Suprapubic skin (tissue), 4 donors: ENCODE measurements around the gene TRIAP1. TPM values are rescaled to one million over a fixed set of nuclear protein-coding genes. Genes with fewer than 3 reads are reported as not detected.

Experiments
- DNase-seq, 2 donors: peaks; one replicate each; pipeline ENCODE4 v3.0.0-alpha.2; 2019; ENCODE audit warnings: low spot score in 2 of 2
- H3K27ac ChIP-seq: fragments of 200-600 bp; sonication (generic); one replicate; pipeline ENCODE4 v1.5.1; 2019
- H3K27me3 ChIP-seq: fragments of 200-600 bp; sonication (generic); one replicate; pipeline ENCODE4 v1.5.1; 2019
- H3K36me3 ChIP-seq: fragments of 200-600 bp; sonication (generic); one replicate; pipeline ENCODE4 v1.5.1; 2019
- H3K4me1 ChIP-seq: fragments of 200-600 bp; sonication (generic); one replicate; pipeline ENCODE4 v1.5.1; 2019
- H3K4me3 ChIP-seq: fragments of 200-600 bp; sonication (generic); one replicate; pipeline ENCODE4 v1.5.1; 2019; ENCODE audit warnings: mild to moderate bottlenecking
- H3K9me3 ChIP-seq: fragments of 200-600 bp; sonication (generic); one replicate; pipeline ENCODE4 v1.5.1; 2019
- CTCF ChIP-seq, 2 donors: fragments of 200-600 bp in 1 of 2; fragments of 450-650 bp in 1 of 2; sonication (generic) in 1 of 2; IDR thresholded peaks; one replicate each; pipeline ENCODE4 v1.5.1; 2016 to 2019; ENCODE audit warnings: antibody characterized with exemption in 2 of 2, mild to moderate bottlenecking in 1 of 2, moderate library complexity in 1 of 2
- EP300 ChIP-seq: sonication (generic); formaldehyde crosslinking; IDR thresholded peaks from one replicate; pipeline ENCODE4 v1.6.1; 2017; ENCODE audit warnings: antibody characterized with exemption
- POLR2A ChIP-seq, 2 donors: fragments of 450-650 bp; IDR thresholded peaks; one replicate each; pipeline ENCODE4 v1.6.1; 2017; ENCODE audit warnings: antibody characterized with exemption in 2 of 2, mild to moderate bottlenecking in 2 of 2, moderate library complexity in 2 of 2
- POLR2AphosphoS5 ChIP-seq, 3 donors: sonication (generic); formaldehyde crosslinking; IDR thresholded peaks; one replicate each; pipeline ENCODE4 v1.6.1; 2017; ENCODE audit warnings: antibody characterized with exemption in 3 of 3
- WGBS: methylation state at CpG from one replicate; pipeline ENCODE4 v1.1.5; 2018; 5-methylcytosine and 5-hydroxymethylcytosine counted together
- total RNA-seq, 4 donors: library from RNA; depleted of rRNA; stranded (reverse); fragments of >200 nt; gene quantifications; one replicate each; pipeline ENCODE4 v1.1.0, GENCODE V29; 2016

TRIAP1 gene
- total RNA-seq, 4 donors from 2014 or later, result 9.7 to 22.9 (median 17.4) TPM

GRCh38 chr12:120394483-120395367, 51.5 kb downstream of the TRIAP1 start:
- Histone ChIP-seq H3K36me3 (no peaks in the 10 kb centered on the region), H3K27me3 (peaks cover 36% of the 10 kb centered on the region), H3K4me3 (no peak overlapping the region), H3K27ac (peak overlapping the region; percentile 36), H3K9me3 (no peaks in the 10 kb centered on the region), H3K4me1 (no peaks in the 10 kb centered on the region)
- DNase-seq, result no peak
- WGBS, result 18% methylated on average over 7 of the region's 18 CpGs
- TF ChIP-seq POLR2A (IDR thresholded peaks at IDR 0.05) (no peak), POLR2AphosphoS5 (IDR thresholded peaks at IDR 0.05) (no peak), CTCF (IDR thresholded peaks at IDR 0.05) (no peak), EP300 (no peak)

Other genes with a start within 250 kb of the TRIAP1 start
- 1,000 to 10,000 TPM; 1,993 to 4,861 (median 3,987) TPM for gene RPLP0, start 245.3 kb downstream of the TRIAP1 start, total RNA-seq
- 10 to 100 TPM; 37.2 to 63.7 (median 51.6) TPM for gene PXN, start 180.7 kb downstream of the TRIAP1 start, total RNA-seq
- under 1 TPM; under 0.01 TPM for gene RNU4-2, start 154.5 kb downstream of the TRIAP1 start, total RNA-seq
- not detected for gene RNU4-1, start 153.1 kb downstream of the TRIAP1 start, total RNA-seq
- 1 to 10 TPM; 1.8 to 4.4 (median 3.6) TPM for gene SIRT4, start 144.1 kb downstream of the TRIAP1 start, total RNA-seq
- not detected for gene PLA2G1B, start 118.6 kb downstream of the TRIAP1 start, total RNA-seq
- gene MSI1, start 77.2 kb downstream of the TRIAP1 start, total RNA-seq, result under 1 TPM; 0.40 to 0.86 (median 0.61) TPM
- 1,000 to 10,000 TPM in 1 of 4 donors, 100 to 1,000 TPM in 3; 569 to 1,135 (median 836) TPM for gene COX6A1, start 8.3 kb downstream of the TRIAP1 start, total RNA-seq
- 10 to 100 TPM; 17.5 to 27.8 (median 21.0) TPM for gene GATC, start 60 bp upstream of the TRIAP1 start, total RNA-seq
- gene SRSF9, start 23.4 kb upstream of the TRIAP1 start, total RNA-seq, result 10 to 100 TPM; 51.5 to 98.5 (median 73.0) TPM
- 100 to 1,000 TPM; 167 to 493 (median 469) TPM for gene DYNLL1, start 49.7 kb upstream of the TRIAP1 start, total RNA-seq
- gene COQ5, start 82.8 kb upstream of the TRIAP1 start, total RNA-seq, result 10 to 100 TPM; 14.9 to 18.7 (median 18.0) TPM
- gene RNF10, start 88.0 kb upstream of the TRIAP1 start, total RNA-seq, result 100 to 1,000 TPM in 3 of 4 donors, 10 to 100 TPM in 1; 98.2 to 206 (median 163) TPM
- 10 to 100 TPM; 27.6 to 38.5 (median 32.4) TPM for gene POP5, start 135.0 kb upstream of the TRIAP1 start, total RNA-seq
- gene CABP1, start 194.2 kb upstream of the TRIAP1 start, total RNA-seq, result under 1 TPM in 3 of 4 donors, not detected in 1; 0.19 to 0.56 (median 0.47) TPM
- gene MLEC, start 240.8 kb upstream of the TRIAP1 start, total RNA-seq, result 10 to 100 TPM; 34.8 to 72.6 (median 60.4) TPM